ENCODE data around the gene SSR1.
"Not testable (repeated sequence)": the region's sequence is repeated elsewhere in the genome, so short reads cannot be mapped to it uniquely, and the experiment has no call there.

- TF ChIP-seq CHD4 (IDR thresholded peaks at IDR 0.05; ENCODE audit: borderline replicate concordance, low read length); ZNF724P (CRISPR knock-in tag; IDR thresholded peaks at IDR 0.05; ENCODE audit: borderline replicate concordance); HDAC2 (CRISPR knock-in tag; IDR thresholded peaks at IDR 0.05); JUND (CRISPR knock-in tag; IDR thresholded peaks at IDR 0.05); RARG (CRISPR knock-in tag; IDR thresholded peaks at IDR 0.05; ENCODE audit: low read depth); E2F5 (CRISPR knock-in tag; conservative IDR thresholded peaks at IDR 0.05): not testable (repeated sequence)
- TF ChIP-seq BCL3 (CRISPR knock-in tag; IDR thresholded peaks at IDR 0.05) (0 out of 2 replicates have a peak, but pooled peaks have one; percentile 32), CTCF (CRISPR knock-in tag; IDR thresholded peaks at IDR 0.05) (peak; percentile 95), CBX5 (CRISPR knock-in tag; IDR thresholded peaks at IDR 0.05; ENCODE audit: borderline replicate concordance) (peak; percentile 18; the same call in 1 of the 2 replicates), POGZ (CRISPR knock-in tag; IDR thresholded peaks at IDR 0.05) (0 out of 2 replicates have a peak, but pooled peaks have one; percentile 20)
Measured at GRCh38 chr6:7339007-7339732, 26.2 kb upstream of the SSR1 start.
